Activated CD8-positive, alpha-beta T cell treated with anti-CD3 and anti-CD28 coated beads for 36 hours (primary cell): ENCODE measurements around the gene CMC2. TPM values are rescaled to one million over a fixed set of nuclear protein-coding genes. Genes with fewer than 3 reads are reported as not detected.

Experiments
- ATAC-seq: fragments of 200-7000 bp; cut with Tn5 transposase; one replicate; pipeline ENCODE4 v1.10.0; 2021; ENCODE audit warnings: mild to moderate bottlenecking, moderate library complexity
- CTCF ChIA-PET: fragments of 350-600 bp; sonication (Branson Sonifier 250); formaldehyde crosslinking; loops from one replicate; lab custom pipeline; 2021; ENCODE audit warnings: antibody characterized with exemption; lab: Charles Lee
- POLR2A ChIA-PET: fragments of 350-600 bp; sonication (Branson Sonifier 250); formaldehyde crosslinking; loops from one replicate; lab custom pipeline; 2021; ENCODE audit warnings: antibody characterized with exemption; lab: Charles Lee
- DNase-seq: peaks from one replicate; pipeline ENCODE4 v3.0.0-alpha.2; 2020
- H3K27ac Mint-ChIP-seq: one replicate; pipeline ENCODE4 v1.8.0; 2021; ENCODE audit warnings: mild to moderate bottlenecking, mixed read lengths
- H3K27me3 Mint-ChIP-seq: one replicate; pipeline ENCODE4 v1.8.0; 2021; ENCODE audit warnings: mixed read lengths
- H3K36me3 Mint-ChIP-seq: one replicate; pipeline ENCODE4 v1.8.0; 2021; ENCODE audit warnings: low read depth, mixed read lengths
- H3K4me1 Mint-ChIP-seq: one replicate; pipeline ENCODE4 v1.8.0; 2021; ENCODE audit warnings: low read depth, mixed read lengths
- H3K4me3 Mint-ChIP-seq: one replicate; pipeline ENCODE4 v1.8.0; 2021; ENCODE audit warnings: mild to moderate bottlenecking, moderate library complexity, mixed read lengths
- H3K9me3 Mint-ChIP-seq: one replicate; pipeline ENCODE4 v1.8.0; 2021; ENCODE audit warnings: mixed read lengths
- intact Hi-C: fragments of 100-400 bp; cut with micrococcal nuclease; formaldehyde crosslinking; loops from one replicate; pipeline ENCODE4 v1.10.0; 2022
- total RNA-seq, 2 experiments: library from RNA; stranded (reverse); gene quantifications; one replicate each; pipeline ENCODE4 v1.2.3, GENCODE V29; 2021
- TF ChIP-seq, protein P1 (sequence below): fragments of 200-600 bp; IDR thresholded peaks from one replicate; pipeline ENCODE4 v1.8.0; 2022; ENCODE audit warnings: antibody characterized with exemption, mild to moderate bottlenecking

The CMC2 gene
- total RNA-seq, 2 experiments from 2014 or later: 105 to 106 TPM

DNA sequence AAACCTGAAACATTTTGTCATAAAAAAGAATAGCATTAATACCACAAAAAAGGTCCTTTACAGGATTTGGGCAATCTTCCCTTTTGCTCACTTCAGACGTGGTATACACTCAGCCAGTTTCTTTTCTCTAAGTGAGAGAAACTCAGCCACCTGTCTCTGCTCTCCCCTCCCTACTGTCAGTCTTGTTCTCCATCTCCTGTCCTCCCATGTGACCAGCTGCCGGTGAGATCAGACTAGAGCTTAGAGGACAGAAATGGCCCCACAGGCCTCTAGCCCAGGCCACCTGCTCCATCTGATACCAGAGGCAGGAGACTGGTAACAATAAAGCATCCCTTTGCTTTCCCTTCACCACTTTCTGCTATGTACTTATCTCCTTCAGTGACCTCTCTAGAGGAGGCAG, 34.9 kb downstream of the CMC2 start:
- Mint-ChIP-seq H3K36me3 (peaks cover 22% of the 10 kb centered on the region), H3K4me3 (no peak overlapping the region), H3K4me1 (peaks cover 4% of the 10 kb centered on the region), H3K9me3 (no peaks in the 10 kb centered on the region), H3K27ac (no peak overlapping the region), H3K27me3 (no peaks in the 10 kb centered on the region)
- ChIA-PET POLR2A (interaction anchor here (0.6 kb wide), 1 partner anchor 170 kb away, joined by 4 read pairs; no protein-coding TSS in a partner anchor), CTCF (no interaction called here)
- TF ChIP-seq, protein P1, sequence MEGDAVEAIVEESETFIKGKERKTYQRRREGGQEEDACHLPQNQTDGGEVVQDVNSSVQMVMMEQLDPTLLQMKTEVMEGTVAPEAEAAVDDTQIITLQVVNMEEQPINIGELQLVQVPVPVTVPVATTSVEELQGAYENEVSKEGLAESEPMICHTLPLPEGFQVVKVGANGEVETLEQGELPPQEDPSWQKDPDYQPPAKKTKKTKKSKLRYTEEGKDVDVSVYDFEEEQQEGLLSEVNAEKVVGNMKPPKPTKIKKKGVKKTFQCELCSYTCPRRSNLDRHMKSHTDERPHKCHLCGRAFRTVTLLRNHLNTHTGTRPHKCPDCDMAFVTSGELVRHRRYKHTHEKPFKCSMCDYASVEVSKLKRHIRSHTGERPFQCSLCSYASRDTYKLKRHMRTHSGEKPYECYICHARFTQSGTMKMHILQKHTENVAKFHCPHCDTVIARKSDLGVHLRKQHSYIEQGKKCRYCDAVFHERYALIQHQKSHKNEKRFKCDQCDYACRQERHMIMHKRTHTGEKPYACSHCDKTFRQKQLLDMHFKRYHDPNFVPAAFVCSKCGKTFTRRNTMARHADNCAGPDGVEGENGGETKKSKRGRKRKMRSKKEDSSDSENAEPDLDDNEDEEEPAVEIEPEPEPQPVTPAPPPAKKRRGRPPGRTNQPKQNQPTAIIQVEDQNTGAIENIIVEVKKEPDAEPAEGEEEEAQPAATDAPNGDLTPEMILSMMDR: no peak
- ATAC-seq (no peak), DNase-seq (no peak)
- intact Hi-C loops: no loop called here

DNA sequence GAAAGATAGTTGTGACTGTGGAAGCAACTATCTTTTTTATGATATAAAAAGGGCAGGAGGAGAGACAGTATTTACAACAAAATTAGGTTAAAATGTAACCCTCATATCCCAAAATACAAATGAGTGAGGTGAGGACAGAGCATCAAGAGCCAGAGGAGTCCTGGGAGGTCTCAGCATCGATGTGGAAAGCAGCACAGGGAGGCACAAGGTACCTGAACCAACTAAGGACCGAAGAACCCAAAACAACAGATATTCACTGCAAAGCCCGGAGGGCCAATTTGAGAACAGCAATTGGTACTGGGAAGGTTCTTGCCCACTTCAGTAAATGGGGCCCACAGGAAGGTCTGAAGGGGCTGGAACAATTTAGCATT, 37.6 kb downstream of the CMC2 start:
- TF ChIP-seq, protein P1: no peak
- ChIA-PET POLR2A (no interaction called here), CTCF (no interaction called here)
- H3K27me3 Mint-ChIP-seq: no peaks in the 10 kb centered on the region
- H3K36me3 Mint-ChIP-seq: peaks cover 7% of the 10 kb centered on the region
- no peak for ATAC-seq
- no peak overlapping the region for H3K27ac Mint-ChIP-seq
- DNase-seq: no peak
- no peak overlapping the region for H3K4me3 Mint-ChIP-seq
- no peaks in the 10 kb centered on the region for H3K9me3 Mint-ChIP-seq
- intact Hi-C loops: no loop called here
- H3K4me1 Mint-ChIP-seq: peaks cover 6% of the 10 kb centered on the region

DNA sequence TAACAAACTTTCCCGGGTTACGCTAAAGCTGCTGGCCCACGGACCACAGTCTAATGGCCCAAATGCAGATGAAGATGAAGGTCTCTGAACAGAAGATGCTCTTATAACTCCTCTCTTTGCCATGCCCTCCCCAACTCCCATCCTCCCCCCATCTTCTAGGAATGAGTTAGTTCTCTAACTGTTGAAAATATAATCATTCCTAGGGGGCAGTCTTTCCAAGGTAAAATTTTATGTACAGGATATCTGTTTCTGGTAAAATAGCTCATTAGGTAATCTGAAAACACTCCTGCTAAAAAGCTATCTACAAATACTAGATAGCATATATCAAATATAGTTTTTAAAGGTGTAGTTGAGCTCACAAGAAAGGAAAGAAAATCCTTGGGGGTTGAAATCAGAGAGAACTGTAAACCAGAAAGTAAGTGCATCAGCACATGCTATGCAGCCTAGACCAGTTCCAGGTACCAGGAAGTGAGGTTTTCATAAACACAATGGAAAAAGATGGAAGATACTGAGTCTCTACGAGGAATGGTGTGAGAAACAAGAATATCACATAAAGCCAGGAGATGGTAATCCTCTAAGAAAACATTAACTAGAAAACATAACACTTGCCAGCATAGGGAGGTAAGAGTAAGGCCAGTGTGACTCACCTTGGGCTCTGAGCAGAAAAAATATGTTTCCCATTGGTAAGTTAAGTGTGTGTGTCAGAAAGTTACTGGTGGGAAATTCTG, 38.1 kb downstream of the CMC2 start:
- intact Hi-C loops: no loop called here
- no peaks in the 10 kb centered on the region for H3K27me3 Mint-ChIP-seq
- no peaks in the 10 kb centered on the region for H3K9me3 Mint-ChIP-seq
- POLR2A ChIA-PET: no interaction called here
- H3K27ac Mint-ChIP-seq: no peak overlapping the region
- H3K36me3 Mint-ChIP-seq: peaks cover 5% of the 10 kb centered on the region
- H3K4me3 Mint-ChIP-seq: no peak overlapping the region
- H3K4me1 Mint-ChIP-seq: peaks cover 6% of the 10 kb centered on the region
- DNase-seq: no peak
- CTCF ChIA-PET: no interaction called here
- TF ChIP-seq, protein P1: no peak
- no peak for ATAC-seq

DNA sequence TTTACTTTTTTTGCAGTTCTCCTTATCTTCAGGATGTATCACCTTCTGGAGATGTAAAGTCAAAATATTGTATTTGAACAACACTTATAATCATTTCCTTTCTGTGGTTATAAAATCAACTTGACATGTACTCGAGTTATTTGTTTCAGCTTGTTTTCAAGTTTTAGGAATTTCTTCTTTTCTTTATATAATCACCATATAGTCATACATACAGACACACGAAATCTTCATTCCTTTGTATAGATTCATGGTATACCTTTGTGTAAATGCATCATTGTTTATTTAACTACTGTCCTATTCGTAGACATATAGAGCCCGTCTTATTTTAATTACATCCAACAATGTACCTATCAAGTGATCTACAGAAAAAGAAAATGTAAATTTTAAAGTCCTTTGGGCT, 40.1 kb downstream of the CMC2 start:
- H3K27me3 Mint-ChIP-seq: no peaks in the 10 kb centered on the region
- no peak overlapping the region for H3K27ac Mint-ChIP-seq
- H3K9me3 Mint-ChIP-seq: peaks cover 2% of the 10 kb centered on the region
- no peak for ATAC-seq
- H3K36me3 Mint-ChIP-seq: peaks cover 5% of the 10 kb centered on the region
- ChIA-PET CTCF (no interaction called here), POLR2A (no interaction called here)
- no peak for DNase-seq
- H3K4me3 Mint-ChIP-seq: no peak overlapping the region
- TF ChIP-seq, protein P1: no peak
- peaks cover 2% of the 10 kb centered on the region for H3K4me1 Mint-ChIP-seq
- intact Hi-C loops: no loop called here

DNA sequence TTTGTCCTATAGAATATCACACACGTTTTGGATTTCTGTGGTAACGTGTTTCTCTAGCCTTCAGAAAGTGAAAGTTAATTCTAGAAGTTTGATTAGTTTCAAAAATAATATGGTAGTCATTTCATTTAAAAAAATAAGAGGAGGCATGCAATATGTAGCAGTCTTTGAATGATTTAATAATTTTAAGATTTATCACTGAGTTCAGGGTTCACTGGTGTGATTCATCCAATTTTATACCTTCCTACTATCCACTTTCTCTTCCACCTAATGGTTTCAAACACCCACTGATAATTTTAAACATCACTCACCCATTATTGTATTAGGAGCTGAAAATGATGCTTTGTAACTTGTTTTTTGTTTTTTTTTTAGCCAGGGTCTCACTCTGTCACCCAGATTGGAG, 42.3 kb downstream of the CMC2 start:
- intact Hi-C loops: no loop called here
- Mint-ChIP-seq H3K27me3 (no peaks in the 10 kb centered on the region), H3K9me3 (peaks cover 19% of the 10 kb centered on the region), H3K36me3 (peaks cover 7% of the 10 kb centered on the region), H3K4me3 (no peak overlapping the region), H3K27ac (no peak overlapping the region), H3K4me1 (peaks cover 2% of the 10 kb centered on the region)
- CTCF ChIA-PET: no interaction called here
- POLR2A ChIA-PET: no interaction called here
- TF ChIP-seq, protein P1: no peak
- DNase-seq (no peak), ATAC-seq (no peak)
